ENCODE data around the gene SMURF1. TPM values are rescaled to one million over a fixed set of nuclear protein-coding genes. Genes with fewer than 3 reads are reported as not detected.
A peak's percentile ranks its signal among the peaks of the same experiment; 100 is the strongest.
"Not testable (repeated sequence)": the region's sequence is repeated elsewhere in the genome, so short reads cannot be mapped to it uniquely, and the experiment has no call there.

The SMURF1 gene
- total RNA-seq, 1 experiment from 2014 or later, result 27.2 TPM

GRCh38 chr7:99121496-99122021 is 22.3 kb downstream of the SMURF1 start:
- DNase-seq (ENCODE audit: low read depth), result no peak

GRCh38 chr7:99120916-99121315 is 23.0 kb downstream of the SMURF1 start:
- no peak for DNase-seq (ENCODE audit: low read depth)

GRCh38 chr7:99120501-99120900 is 23.4 kb downstream of the SMURF1 start:
- DNase-seq (ENCODE audit: low read depth), result no peak

GRCh38 chr7:99118077-99118476 is 25.8 kb downstream of the SMURF1 start:
- no peak for DNase-seq (ENCODE audit: low read depth)

GRCh38 chr7:99116144-99116543 is 27.8 kb downstream of the SMURF1 start:
- DNase-seq (ENCODE audit: low read depth), result no peak

GRCh38 chr7:99115379-99115778 is 28.5 kb downstream of the SMURF1 start:
- DNase-seq (ENCODE audit: low read depth), result no peak

- no peak for DNase-seq (ENCODE audit: low read depth)
Measured at GRCh38 chr7:99112979-99113378, 30.9 kb downstream of the SMURF1 start.

GRCh38 chr7:99112097-99112496 is 31.8 kb downstream of the SMURF1 start:
- DNase-seq (ENCODE audit: low read depth), result no peak

GRCh38 chr7:99111591-99111990 is 32.3 kb downstream of the SMURF1 start:
- no peak for DNase-seq (ENCODE audit: low read depth)

- DNase-seq (ENCODE audit: low read depth), result peak; percentile 32
Measured at GRCh38 chr7:99109108-99110051, 34.5 kb downstream of the SMURF1 start.

- DNase-seq (ENCODE audit: low read depth), result no peak
Measured at GRCh38 chr7:99108613-99109012, 35.3 kb downstream of the SMURF1 start.

GRCh38 chr7:99106821-99107241 is 37.1 kb downstream of the SMURF1 start:
- DNase-seq (ENCODE audit: low read depth), result peak; percentile 13

GRCh38 chr7:99106411-99106810 is 37.5 kb downstream of the SMURF1 start:
- no peak for DNase-seq (ENCODE audit: low read depth)

- DNase-seq (ENCODE audit: low read depth), result no peak
Measured at GRCh38 chr7:99105756-99106155, 38.2 kb downstream of the SMURF1 start.

- no peak for DNase-seq (ENCODE audit: low read depth)
Measured at GRCh38 chr7:99104631-99105030, 39.3 kb downstream of the SMURF1 start.

GRCh38 chr7:99103836-99104235 is 40.1 kb downstream of the SMURF1 start:
- not testable (repeated sequence) for DNase-seq (ENCODE audit: low read depth)

GRCh38 chr7:99102809-99103690 is 40.9 kb downstream of the SMURF1 start:
- DNase-seq (ENCODE audit: low read depth), result peak; percentile 76

- DNase-seq (ENCODE audit: low read depth), result no peak
Measured at GRCh38 chr7:99102361-99102760, 41.5 kb downstream of the SMURF1 start.

- DNase-seq (ENCODE audit: low read depth), result not testable (repeated sequence)
Measured at GRCh38 chr7:99101516-99101915, 42.4 kb downstream of the SMURF1 start.

- no peak for DNase-seq (ENCODE audit: low read depth)
Measured at GRCh38 chr7:99099499-99100077, 44.3 kb downstream of the SMURF1 start.

GRCh38 chr7:99098824-99099498 is 44.9 kb downstream of the SMURF1 start:
- DNase-seq (ENCODE audit: low read depth), result peak; percentile 21

Measured in HT1080 (cell line).